CD4-positive, alpha-beta T cell (primary cell): ENCODE data around the gene ZNF354B. TPM values are rescaled to one million over a fixed set of nuclear protein-coding genes. Genes with fewer than 3 reads are reported as not detected.

Source experiments
- ATAC-seq: fragments of 200-7000 bp; cut with Tn5 transposase; one replicate; pipeline ENCODE4 v1.10.0; 2022; ENCODE audit warnings: mild to moderate bottlenecking; ENCODE audit not compliant: poor library complexity
- CTCF ChIA-PET: fragments of 350-600 bp; sonication (Branson Sonifier 250); formaldehyde crosslinking; loops from one replicate; lab custom pipeline; 2021; ENCODE audit warnings: antibody characterized with exemption, inconsistent platforms; lab: Charles Lee
- POLR2A ChIA-PET: fragments of 350-600 bp; sonication (Branson Sonifier 250); formaldehyde crosslinking; loops from one replicate; lab custom pipeline; 2021; ENCODE audit warnings: antibody characterized with exemption, inconsistent platforms; lab: Charles Lee
- DNase-seq, 14 experiments: peaks; one replicate each; pipeline ENCODE4 v3.0.0-alpha.2; 2013 to 2020; ENCODE audit warnings: mixed read lengths in 2 of 14
- H3K27ac ChIP-seq, 2 donors: one replicate each; pipeline versions ENCODE4 v1.5.1 to v1.7.0; 2013; ENCODE audit warnings: low read length in 2 of 2, low read depth in 1 of 2, mild to moderate bottlenecking in 1 of 2
- H3K27me3 ChIP-seq, 2 experiments: 1 replicate in 1 of 2; 2 replicates in 1 of 2; pipeline versions ENCODE4 v1.6.1 to v1.7.0; 2013; ENCODE audit warnings: low read length in 2 of 2, control low read depth in 1 of 2, mild to moderate bottlenecking in 1 of 2, moderate library complexity in 1 of 2; ENCODE audit not compliant: insufficient read depth in 2 of 2, control insufficient read depth in 1 of 2
- H3K36me3 ChIP-seq: one replicate; pipeline ENCODE4 v1.6.1; 2013; ENCODE audit warnings: low read length, control low read depth; ENCODE audit not compliant: insufficient read depth
- H3K4me1 ChIP-seq: one replicate; pipeline ENCODE4 v1.6.1; 2013; ENCODE audit warnings: low read length, control low read depth; ENCODE audit not compliant: insufficient read depth
- H3K4me3 ChIP-seq: one replicate; pipeline ENCODE4 v1.5.1; 2013; ENCODE audit warnings: mild to moderate bottlenecking, low read length, moderate library complexity
- H3K9me3 ChIP-seq, 2 experiments: 1 replicate in 1 of 2; 2 replicates in 1 of 2; pipeline versions ENCODE4 v1.6.1 to v1.7.0; 2013; ENCODE audit warnings: low read length in 2 of 2, mild to moderate bottlenecking in 2 of 2, control low read depth in 1 of 2, moderate library complexity in 1 of 2; ENCODE audit not compliant: control insufficient read depth in 1 of 2, insufficient read depth in 1 of 2
- H3K27ac Mint-ChIP-seq: one replicate; pipeline ENCODE4 v1.8.0; 2020; ENCODE audit warnings: mixed read lengths
- H3K27me3 Mint-ChIP-seq: one replicate; pipeline ENCODE4 v1.8.0; 2021; ENCODE audit warnings: mixed read lengths
- H3K36me3 Mint-ChIP-seq: one replicate; pipeline ENCODE4 v1.8.0; 2021; ENCODE audit warnings: low read depth, mixed read lengths
- H3K4me1 Mint-ChIP-seq: one replicate; pipeline ENCODE4 v1.8.0; 2021; ENCODE audit warnings: low read depth, mixed read lengths
- H3K4me3 Mint-ChIP-seq: one replicate; pipeline ENCODE4 v1.8.0; 2020; ENCODE audit warnings: mild to moderate bottlenecking, mixed read lengths
- H3K9me3 Mint-ChIP-seq: one replicate; pipeline ENCODE4 v1.8.0; 2020; ENCODE audit warnings: mixed read lengths
- intact Hi-C, 2 experiments: fragments of 100-400 bp; cut with DNase I in 1 of 2; cut with micrococcal nuclease in 1 of 2; formaldehyde crosslinking; loops; one replicate each; pipeline versions ENCODE4 v1.15.1 to v1.9.0; 2023 to 2025; cut with DNase I, micrococcal nuclease
- total RNA-seq, 174 experiments: library from RNA in 2 of 174; stranded (reverse) in 2 of 174; gene quantifications; one replicate each; pipeline ENCODE4 v1.2.3 and lab custom pipeline; 2021 to 2026
- TF ChIP-seq, protein P1 (sequence below): fragments of 200-600 bp; IDR thresholded peaks from one replicate; pipeline ENCODE4 v1.8.0; 2022; ENCODE audit warnings: antibody characterized with exemption, mild to moderate bottlenecking

ZNF354B gene
- total RNA-seq, 2 experiments from 2014 or later = 6.2 to 6.3 TPM

DNA sequence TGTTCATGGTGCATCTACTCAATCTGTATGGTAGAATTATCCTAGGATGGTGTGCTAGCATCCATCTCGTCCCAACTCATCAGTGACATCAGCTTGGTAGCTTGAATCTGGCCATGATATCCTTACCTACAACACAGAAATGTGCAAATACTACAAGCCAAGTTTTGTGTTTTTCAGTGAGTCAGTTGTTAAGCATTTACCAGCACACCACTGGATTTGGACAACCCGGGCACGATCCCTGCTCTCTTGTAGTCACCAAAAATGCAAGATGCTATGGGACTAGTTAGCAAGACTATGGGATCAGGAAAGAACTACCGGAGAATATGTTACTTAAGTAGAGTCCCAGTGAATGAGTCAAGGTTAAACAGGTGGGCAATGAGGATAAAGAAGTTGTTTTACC, 32.1 kb upstream of the ZNF354B start:
- POLR2A ChIA-PET = no interaction called here
- no peak for DNase-seq
- no peaks in the 10 kb centered on the region for H3K9me3 ChIP-seq
- no peaks in the 10 kb centered on the region for H3K36me3 Mint-ChIP-seq
- H3K27me3 ChIP-seq = no peaks in the 10 kb centered on the region
- intact Hi-C loops = no loop called here
- H3K9me3 Mint-ChIP-seq = no peaks in the 10 kb centered on the region
- no peak for ATAC-seq
- CTCF ChIA-PET = no interaction called here
- H3K27ac ChIP-seq = no peak overlapping the region
- H3K27ac Mint-ChIP-seq = no peak overlapping the region
- no peak overlapping the region for H3K4me3 Mint-ChIP-seq
- no peak overlapping the region for H3K4me3 ChIP-seq
- H3K4me1 Mint-ChIP-seq = no peaks in the 10 kb centered on the region
- H3K4me1 ChIP-seq = no peaks in the 10 kb centered on the region
- no peaks in the 10 kb centered on the region for H3K36me3 ChIP-seq
- H3K27me3 Mint-ChIP-seq = peaks cover 6% of the 10 kb centered on the region
- TF ChIP-seq, protein P1, sequence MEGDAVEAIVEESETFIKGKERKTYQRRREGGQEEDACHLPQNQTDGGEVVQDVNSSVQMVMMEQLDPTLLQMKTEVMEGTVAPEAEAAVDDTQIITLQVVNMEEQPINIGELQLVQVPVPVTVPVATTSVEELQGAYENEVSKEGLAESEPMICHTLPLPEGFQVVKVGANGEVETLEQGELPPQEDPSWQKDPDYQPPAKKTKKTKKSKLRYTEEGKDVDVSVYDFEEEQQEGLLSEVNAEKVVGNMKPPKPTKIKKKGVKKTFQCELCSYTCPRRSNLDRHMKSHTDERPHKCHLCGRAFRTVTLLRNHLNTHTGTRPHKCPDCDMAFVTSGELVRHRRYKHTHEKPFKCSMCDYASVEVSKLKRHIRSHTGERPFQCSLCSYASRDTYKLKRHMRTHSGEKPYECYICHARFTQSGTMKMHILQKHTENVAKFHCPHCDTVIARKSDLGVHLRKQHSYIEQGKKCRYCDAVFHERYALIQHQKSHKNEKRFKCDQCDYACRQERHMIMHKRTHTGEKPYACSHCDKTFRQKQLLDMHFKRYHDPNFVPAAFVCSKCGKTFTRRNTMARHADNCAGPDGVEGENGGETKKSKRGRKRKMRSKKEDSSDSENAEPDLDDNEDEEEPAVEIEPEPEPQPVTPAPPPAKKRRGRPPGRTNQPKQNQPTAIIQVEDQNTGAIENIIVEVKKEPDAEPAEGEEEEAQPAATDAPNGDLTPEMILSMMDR = no peak

DNA sequence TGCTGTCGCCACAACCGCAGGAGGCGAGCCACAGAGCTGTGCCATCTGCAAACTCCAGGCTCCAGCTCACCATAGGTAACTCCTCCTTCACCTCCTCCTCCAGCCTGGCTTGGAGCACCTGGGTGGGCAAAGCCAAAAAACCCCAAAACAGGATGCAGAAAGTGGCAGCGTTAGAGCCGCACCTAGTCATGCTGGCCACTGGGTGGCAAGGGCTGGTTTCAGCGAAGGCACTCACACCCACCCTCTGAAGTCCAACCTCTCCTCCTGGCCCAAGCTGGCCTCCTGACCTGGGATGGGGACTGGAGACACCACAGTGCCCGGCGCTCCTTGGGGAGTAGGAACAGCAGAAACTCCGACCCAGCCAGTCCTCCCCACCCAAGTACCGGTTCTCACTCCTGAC, 28.7 kb upstream of the ZNF354B start:
- no peaks in the 10 kb centered on the region for H3K27me3 Mint-ChIP-seq
- H3K4me1 Mint-ChIP-seq = no peaks in the 10 kb centered on the region
- TF ChIP-seq, protein P1 = no peak
- no peaks in the 10 kb centered on the region for H3K36me3 Mint-ChIP-seq
- Histone ChIP-seq H3K36me3 (no peaks in the 10 kb centered on the region), H3K27me3 (no peaks in the 10 kb centered on the region), H3K4me1 (no peaks in the 10 kb centered on the region), H3K4me3 (no peak overlapping the region), H3K27ac (no peak overlapping the region), H3K9me3 (no peaks in the 10 kb centered on the region)
- intact Hi-C loops = no loop called here
- ChIA-PET POLR2A (no interaction called here), CTCF (no interaction called here)
- no peak overlapping the region for H3K4me3 Mint-ChIP-seq
- DNase-seq (no peak), ATAC-seq (no peak)
- H3K9me3 Mint-ChIP-seq = no peaks in the 10 kb centered on the region
- no peak overlapping the region for H3K27ac Mint-ChIP-seq

DNA sequence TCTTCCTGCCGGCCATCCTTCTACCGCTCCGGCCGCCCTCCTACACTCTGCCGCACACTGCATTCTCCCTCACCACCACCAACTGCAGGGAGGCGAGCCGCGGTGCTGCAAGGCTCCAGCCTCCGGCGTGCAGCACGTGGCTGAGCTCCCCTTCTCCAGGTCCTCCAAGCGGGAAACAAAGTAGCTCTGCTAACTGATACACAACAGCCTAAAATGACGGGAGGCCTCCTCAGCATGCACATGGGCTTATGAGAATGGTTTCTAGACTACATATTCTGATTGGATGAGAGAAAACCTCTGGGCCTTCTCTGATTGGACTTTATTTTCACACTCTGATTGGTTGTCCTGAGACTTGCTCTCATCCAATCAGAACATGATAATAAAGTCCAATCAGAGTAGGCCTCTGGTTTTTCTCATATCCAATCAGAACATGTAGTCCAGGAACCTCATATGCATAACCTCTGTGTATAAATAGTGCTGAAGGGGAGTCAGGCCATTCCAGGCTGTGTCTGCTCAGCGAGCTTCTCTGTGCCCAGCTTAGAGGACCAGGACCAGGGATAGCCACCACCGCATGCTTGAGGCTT, 27.0 kb upstream of the ZNF354B start:
- no peaks in the 10 kb centered on the region for H3K9me3 ChIP-seq
- POLR2A ChIA-PET = no interaction called here
- H3K36me3 ChIP-seq = no peaks in the 10 kb centered on the region
- Mint-ChIP-seq H3K4me3 (no peak overlapping the region), H3K9me3 (no peaks in the 10 kb centered on the region), H3K27me3 (no peaks in the 10 kb centered on the region), H3K4me1 (no peaks in the 10 kb centered on the region), H3K27ac (no peak overlapping the region), H3K36me3 (no peaks in the 10 kb centered on the region)
- DNase-seq (no peak), ATAC-seq (no peak)
- TF ChIP-seq, protein P1 = no peak
- H3K27me3 ChIP-seq = no peaks in the 10 kb centered on the region
- CTCF ChIA-PET = no interaction called here
- intact Hi-C loops = no loop called here
- no peaks in the 10 kb centered on the region for H3K4me1 ChIP-seq
- no peak overlapping the region for H3K4me3 ChIP-seq
- H3K27ac ChIP-seq = no peak overlapping the region
